Osteocyte (in vitro differentiated cells): Measurements from ENCODE around the gene RAD51B. TPM values are rescaled to one million over a fixed set of nuclear protein-coding genes. Genes with fewer than 3 reads are reported as not detected.
A peak's percentile ranks its signal among the peaks of the same experiment; 100 is the strongest.

ENCODE experiments used
- DNase-seq: peaks from one replicate; pipeline ENCODE4 v3.0.0; 2021; ENCODE audit warnings: mixed read lengths; ENCODE audit not compliant: unreplicated experiment; ENCODE audit errors: extremely low spot score
- H3K27ac Mint-ChIP-seq: one replicate; pipeline ENCODE4 v1.8.0; 2021; ENCODE audit warnings: mild to moderate bottlenecking, mixed read lengths; ENCODE audit not compliant: unreplicated experiment
- H3K27me3 Mint-ChIP-seq: one replicate; pipeline ENCODE4 v1.8.0; 2021; ENCODE audit warnings: mixed read lengths; ENCODE audit not compliant: unreplicated experiment
- H3K36me3 Mint-ChIP-seq: one replicate; pipeline ENCODE4 v1.8.0; 2021; ENCODE audit warnings: mixed read lengths; ENCODE audit not compliant: unreplicated experiment
- H3K4me1 Mint-ChIP-seq: one replicate; pipeline ENCODE4 v1.8.0; 2021; ENCODE audit warnings: mixed read lengths; ENCODE audit not compliant: unreplicated experiment
- H3K4me3 Mint-ChIP-seq: one replicate; pipeline ENCODE4 v1.8.0; 2021; ENCODE audit warnings: mild to moderate bottlenecking, moderate library complexity, mixed read lengths; ENCODE audit not compliant: unreplicated experiment
- H3K9me3 Mint-ChIP-seq: one replicate; pipeline ENCODE4 v1.8.0; 2021; ENCODE audit warnings: mixed read lengths; ENCODE audit not compliant: unreplicated experiment
- total RNA-seq: library from RNA; stranded (reverse); gene quantifications from 2 replicates; pipeline ENCODE4 v1.2.1, GENCODE V29; 2021
- TF ChIP-seq, protein P1 (sequence below): fragments of 200-600 bp; sonication (generic); IDR thresholded peaks from 2 replicates; pipeline ENCODE4 v1.5.0; 2021; ENCODE audit warnings: antibody characterized with exemption, mild to moderate bottlenecking, moderate library complexity

Gene RAD51B
- total RNA-seq, 1 donor from 2014 or later: 12.7 TPM

- H3K4me3 Mint-ChIP-seq: no peak overlapping the region
- TF ChIP-seq, protein P1, sequence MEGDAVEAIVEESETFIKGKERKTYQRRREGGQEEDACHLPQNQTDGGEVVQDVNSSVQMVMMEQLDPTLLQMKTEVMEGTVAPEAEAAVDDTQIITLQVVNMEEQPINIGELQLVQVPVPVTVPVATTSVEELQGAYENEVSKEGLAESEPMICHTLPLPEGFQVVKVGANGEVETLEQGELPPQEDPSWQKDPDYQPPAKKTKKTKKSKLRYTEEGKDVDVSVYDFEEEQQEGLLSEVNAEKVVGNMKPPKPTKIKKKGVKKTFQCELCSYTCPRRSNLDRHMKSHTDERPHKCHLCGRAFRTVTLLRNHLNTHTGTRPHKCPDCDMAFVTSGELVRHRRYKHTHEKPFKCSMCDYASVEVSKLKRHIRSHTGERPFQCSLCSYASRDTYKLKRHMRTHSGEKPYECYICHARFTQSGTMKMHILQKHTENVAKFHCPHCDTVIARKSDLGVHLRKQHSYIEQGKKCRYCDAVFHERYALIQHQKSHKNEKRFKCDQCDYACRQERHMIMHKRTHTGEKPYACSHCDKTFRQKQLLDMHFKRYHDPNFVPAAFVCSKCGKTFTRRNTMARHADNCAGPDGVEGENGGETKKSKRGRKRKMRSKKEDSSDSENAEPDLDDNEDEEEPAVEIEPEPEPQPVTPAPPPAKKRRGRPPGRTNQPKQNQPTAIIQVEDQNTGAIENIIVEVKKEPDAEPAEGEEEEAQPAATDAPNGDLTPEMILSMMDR: no peak
Observed at GRCh38 chr14:68554231-68554630, 734.7 kb downstream of the RAD51B start.

GRCh38 chr14:68556253-68556652, 736.7 kb downstream of the RAD51B start:
- TF ChIP-seq, protein P1: no peak
- no peaks in the 10 kb centered on the region for H3K9me3 Mint-ChIP-seq
- H3K27me3 Mint-ChIP-seq: no peaks in the 10 kb centered on the region
- H3K36me3 Mint-ChIP-seq: no peaks in the 10 kb centered on the region
- no peak for DNase-seq
- peaks cover 37% of the 10 kb centered on the region for H3K4me1 Mint-ChIP-seq
- H3K4me3 Mint-ChIP-seq: no peak overlapping the region
- no peak overlapping the region for H3K27ac Mint-ChIP-seq

More at GRCh38 chr14:68554231-68554630, 734.7 kb downstream of the RAD51B start:
- H3K9me3 Mint-ChIP-seq: no peaks in the 10 kb centered on the region
- H3K4me1 Mint-ChIP-seq: peaks cover 46% of the 10 kb centered on the region
- no peak for DNase-seq
- peak overlapping the region; percentile 42 for H3K27ac Mint-ChIP-seq
- no peaks in the 10 kb centered on the region for H3K27me3 Mint-ChIP-seq
- no peaks in the 10 kb centered on the region for H3K36me3 Mint-ChIP-seq

GRCh38 chr14:68557648-68558047, 738.1 kb downstream of the RAD51B start:
- H3K27me3 Mint-ChIP-seq: no peaks in the 10 kb centered on the region
- no peaks in the 10 kb centered on the region for H3K9me3 Mint-ChIP-seq
- no peak for DNase-seq
- TF ChIP-seq, protein P1: no peak
- H3K4me1 Mint-ChIP-seq: peaks cover 39% of the 10 kb centered on the region
- H3K36me3 Mint-ChIP-seq: no peaks in the 10 kb centered on the region
- no peak overlapping the region for H3K4me3 Mint-ChIP-seq
- no peak overlapping the region for H3K27ac Mint-ChIP-seq

DNA sequence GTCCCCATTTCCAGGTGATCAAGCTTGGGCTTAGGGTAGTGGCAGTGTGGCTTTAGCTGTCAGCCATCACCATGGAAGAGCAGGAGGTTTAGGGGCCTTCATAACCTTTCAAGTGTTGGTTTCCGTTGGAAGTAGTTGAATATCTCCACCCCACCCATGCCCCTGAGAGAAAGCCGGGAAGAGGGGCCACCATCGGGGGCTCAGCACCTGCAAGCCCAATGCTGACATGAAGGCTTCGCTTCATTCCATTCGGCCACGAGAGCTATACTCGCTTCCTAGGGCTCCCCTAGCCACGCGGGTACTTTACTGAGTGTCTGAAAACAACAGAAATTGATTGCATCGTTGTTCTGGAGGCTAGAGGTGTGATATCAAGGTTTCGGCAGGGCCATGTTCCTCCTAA, 738.5 kb downstream of the RAD51B start:
- DNase-seq: no peak
- no peaks in the 10 kb centered on the region for H3K27me3 Mint-ChIP-seq
- H3K9me3 Mint-ChIP-seq: no peaks in the 10 kb centered on the region
- H3K4me3 Mint-ChIP-seq: no peak overlapping the region
- TF ChIP-seq, protein P1: no peak
- peaks cover 39% of the 10 kb centered on the region for H3K4me1 Mint-ChIP-seq
- H3K27ac Mint-ChIP-seq: no peak overlapping the region
- H3K36me3 Mint-ChIP-seq: no peaks in the 10 kb centered on the region

- H3K4me1 Mint-ChIP-seq: peaks cover 48% of the 10 kb centered on the region
- H3K9me3 Mint-ChIP-seq: no peaks in the 10 kb centered on the region
- no peak overlapping the region for H3K4me3 Mint-ChIP-seq
- H3K27me3 Mint-ChIP-seq: no peaks in the 10 kb centered on the region
- TF ChIP-seq, protein P1: no peak
- no peaks in the 10 kb centered on the region for H3K36me3 Mint-ChIP-seq
- no peak overlapping the region for H3K27ac Mint-ChIP-seq
- no peak for DNase-seq
Observed at GRCh38 chr14:68559949-68560348, 740.4 kb downstream of the RAD51B start.
